Measurements from ENCODE around the gene FEM1C.

Gene FEM1C

DNA sequence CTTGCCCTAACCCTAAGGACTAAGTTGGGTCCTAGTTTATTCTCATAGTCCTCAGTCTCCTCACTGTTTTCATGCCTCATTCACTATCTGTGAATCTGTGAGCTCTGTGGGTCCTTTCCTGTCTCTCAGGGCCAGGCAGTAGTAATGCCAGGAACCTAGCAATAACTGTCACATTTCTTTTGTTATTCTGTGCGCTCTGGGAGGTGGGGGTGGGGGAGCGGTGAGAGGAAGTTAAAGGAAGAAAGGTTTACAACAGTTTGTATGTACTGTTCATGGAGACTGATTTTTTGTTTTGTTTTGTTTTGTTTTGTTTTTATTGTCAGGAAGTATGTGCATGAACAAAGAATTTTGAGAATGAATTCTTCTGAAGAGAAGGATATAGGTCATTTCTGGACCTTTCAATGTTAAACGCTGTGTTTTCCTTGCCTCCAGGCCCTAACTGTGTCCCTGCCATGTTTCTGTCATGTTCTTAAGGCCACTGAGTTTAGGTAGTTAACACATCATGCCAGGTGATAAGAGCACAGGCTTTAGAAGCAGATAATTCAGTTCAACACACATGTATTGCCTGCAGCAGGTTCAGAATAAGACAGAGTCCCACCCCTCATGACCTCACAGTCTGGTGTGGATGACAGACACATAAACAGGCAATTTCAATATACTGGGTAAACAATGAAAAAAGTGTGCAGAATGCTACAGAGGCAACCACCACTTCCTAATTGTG lies 13.3 kb upstream of the FEM1C start:
- DNase-seq, result no peak

DNA sequence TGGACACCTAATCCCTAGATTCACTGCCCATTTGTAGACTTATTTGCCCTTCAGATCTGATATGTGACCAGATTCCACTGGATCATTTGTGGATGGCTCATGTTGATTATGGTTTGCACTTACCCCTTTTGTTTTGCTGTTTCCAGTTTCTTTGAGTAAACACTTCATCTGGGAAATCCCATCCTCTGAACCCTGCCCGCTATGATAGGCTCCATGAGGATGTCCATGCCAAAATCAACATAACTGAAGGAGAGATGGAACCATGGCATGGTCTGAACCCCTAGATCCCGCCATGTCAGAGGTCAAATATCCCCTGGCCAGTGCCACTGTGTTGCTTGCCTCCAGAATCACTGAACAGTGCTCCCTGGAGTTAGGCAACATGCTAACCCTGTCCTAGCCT lies 11.7 kb upstream of the FEM1C start:
- DNase-seq, result no peak

DNA sequence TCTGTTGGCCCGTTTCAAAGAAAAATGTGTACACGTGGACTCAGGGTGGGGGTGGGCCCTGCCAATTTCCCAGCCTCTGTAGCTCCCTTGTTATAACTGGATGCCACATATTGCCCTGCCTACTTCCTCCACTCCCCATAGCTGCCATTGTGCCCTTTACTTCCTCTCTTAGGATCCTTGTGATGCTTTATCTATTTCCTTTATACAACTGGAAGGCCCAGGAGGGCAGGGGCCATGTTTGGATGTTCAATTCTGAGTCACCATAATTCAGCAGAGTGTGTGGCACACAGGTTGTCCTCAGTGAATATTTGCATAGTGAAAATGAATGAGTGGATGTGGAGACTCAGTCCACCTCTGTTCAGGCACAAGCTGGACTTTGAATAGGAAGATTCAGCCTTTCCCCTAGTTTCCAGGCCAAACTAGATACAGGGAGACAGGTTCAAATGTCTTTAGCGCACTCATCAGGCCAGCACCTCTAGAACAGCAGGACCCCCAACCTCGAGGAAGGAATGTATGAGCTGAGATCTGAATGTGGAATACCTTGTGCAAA lies 10.6 kb upstream of the FEM1C start:
- DNase-seq, result no peak

DNA sequence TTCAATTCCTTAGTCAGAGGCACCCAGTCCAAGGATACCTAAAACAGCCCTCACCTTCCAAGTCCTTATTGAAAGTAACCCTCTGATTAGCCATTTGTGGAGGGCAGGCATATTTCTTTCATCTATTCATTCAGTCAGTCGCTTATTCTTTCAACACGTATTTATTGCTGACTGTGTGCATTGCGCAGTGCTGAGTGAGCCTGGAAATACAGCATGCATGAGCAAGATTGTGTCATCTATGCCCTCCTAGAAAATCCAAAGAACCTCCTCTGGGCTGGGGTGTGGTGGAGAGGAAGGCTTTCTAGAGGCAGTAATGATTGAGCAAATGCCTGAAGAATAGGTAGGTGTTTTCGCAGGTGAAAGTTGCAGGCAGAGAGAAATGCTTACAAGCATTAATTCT lies 8.5 kb upstream of the FEM1C start:
- DNase-seq, result no peak

DNA sequence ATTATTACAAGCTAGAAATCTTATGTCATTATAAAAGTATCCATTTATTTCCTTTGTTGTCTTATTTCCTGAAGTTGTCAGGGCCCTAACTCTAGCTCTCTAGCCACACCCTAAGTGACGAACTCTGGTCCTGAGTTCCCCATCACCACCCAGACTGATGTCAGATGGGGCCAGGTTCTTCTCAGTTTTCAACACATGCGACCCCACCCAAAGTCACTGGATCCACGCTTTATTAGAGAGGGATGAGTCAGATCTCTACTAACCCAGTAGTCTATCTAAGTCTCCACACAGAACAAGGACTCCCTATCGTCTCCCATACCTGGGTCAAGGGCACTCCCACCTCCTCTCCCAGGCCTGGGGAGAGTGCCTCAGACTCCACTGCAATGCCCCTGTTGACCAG lies 6.8 kb upstream of the FEM1C start:
- no peak for DNase-seq

DNA sequence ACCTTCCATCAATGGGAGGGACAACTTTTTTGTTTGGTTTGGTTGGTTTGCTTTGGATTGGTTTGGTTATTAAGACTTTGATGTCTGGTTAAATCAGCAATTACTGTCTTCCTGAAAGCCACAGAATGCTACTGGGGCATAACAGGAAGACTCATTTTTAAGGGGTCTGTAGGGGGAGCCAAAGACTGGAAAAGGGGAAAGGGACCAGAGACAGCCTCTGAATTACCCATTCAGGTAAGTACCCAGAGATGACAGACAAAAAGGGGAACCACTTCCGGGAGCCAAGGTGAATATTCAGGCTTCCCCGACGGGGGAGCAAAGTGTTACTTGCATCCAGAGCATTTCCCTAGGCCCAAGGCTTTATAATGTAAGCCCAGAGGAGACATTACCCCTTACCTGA lies 4.6 kb upstream of the FEM1C start:
- no peak for DNase-seq

DNA sequence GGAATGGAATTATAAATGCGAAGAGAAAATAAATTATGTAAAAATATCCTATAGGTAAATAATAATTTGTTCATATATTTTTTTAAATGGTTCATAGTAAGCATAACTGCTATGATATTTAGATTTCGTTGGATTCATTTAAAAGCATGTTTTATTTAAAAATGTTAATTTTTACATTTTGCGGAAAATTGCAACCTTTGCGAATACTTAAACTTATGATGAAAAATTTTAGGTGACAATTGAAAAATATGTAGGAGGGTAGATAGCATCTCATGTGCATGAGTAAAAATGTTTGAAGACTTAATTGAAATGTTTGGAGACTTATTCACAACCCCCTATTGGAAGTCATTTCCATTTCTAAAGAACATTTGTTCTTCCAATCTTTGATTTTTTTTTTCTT lies 4.1 kb upstream of the FEM1C start:
- no peak for DNase-seq

DNA sequence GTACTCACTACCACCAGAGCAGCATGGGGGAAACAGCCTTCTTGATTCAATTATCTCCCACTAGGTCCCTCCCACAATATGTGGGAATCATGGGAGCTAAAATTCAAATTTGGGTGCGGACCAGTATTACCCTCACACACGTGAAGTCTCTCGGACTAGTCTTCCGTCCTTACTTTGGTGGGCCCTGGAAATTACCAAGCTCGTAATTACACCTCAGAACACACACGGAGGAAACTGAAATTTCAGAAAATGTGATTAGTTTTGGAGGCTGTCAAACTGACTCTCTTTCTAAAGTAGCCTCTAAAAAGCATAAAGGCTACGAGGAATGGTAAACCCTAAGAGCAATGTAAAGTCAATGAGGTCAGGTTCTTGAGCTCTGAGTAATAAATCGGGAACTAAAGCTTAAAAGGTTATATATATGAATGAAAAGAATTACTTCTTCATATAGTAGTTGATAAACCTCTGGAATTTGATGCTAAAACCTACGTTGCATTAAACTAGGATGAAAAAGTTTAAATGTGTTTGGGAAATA lies 842 bp upstream of the FEM1C start:
- DNase-seq, result no peak

DNA sequence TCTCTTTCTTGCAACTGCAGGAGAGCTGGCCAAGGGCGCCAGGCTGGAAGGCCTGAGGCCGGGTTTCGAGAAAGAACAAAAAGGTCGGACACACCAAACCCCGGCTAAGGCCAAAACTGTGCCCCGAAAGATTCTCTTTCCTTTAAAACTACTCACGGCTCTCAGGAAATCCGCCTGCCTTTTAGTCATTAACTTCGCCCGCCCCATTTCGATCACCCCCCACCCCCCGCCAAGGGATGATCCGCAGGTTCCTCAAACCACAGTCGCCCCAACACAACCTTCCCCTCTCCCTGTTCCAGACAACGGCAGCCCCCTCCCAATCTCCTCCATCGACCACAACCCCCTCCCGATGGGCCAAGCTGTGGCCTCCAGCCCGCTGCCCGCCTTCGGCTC lies 536 bp downstream of the FEM1C start:
- peak; percentile 46 to 48 for DNase-seq

DNA sequence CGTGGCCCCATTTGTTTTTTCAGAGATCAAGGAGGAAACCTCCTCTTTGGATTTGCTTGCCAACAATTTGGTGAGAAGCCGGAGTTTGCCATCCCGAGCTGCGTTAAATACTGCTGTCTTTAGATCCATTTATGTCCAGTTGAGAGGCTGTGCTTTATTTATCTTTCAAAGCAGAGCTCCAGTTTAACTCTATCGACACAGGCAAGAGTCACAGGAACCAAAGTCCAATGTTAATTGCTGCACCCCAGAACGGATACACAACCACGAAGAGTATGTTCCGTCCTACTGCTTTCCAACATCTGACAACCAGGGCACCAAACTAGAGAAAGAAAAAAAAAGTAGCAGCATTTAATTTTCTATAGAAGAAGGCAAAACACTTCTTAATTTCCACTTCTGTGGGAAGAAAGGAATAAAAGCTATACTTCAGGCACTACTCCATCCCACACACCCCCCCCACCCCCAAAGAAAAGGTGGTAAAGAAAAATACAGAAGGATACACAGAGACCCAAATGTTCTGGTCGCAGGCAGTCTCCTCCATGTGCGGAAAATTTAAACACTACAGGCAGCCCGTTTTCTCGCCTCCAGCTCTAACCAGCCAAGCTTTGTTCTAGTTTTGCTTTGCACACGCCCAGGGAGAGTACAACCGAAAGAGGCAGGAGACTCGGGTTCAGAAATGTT lies 1.1 kb downstream of the FEM1C start:
- peak in 1 of 2 experiments; percentile 39 for DNase-seq

DNA sequence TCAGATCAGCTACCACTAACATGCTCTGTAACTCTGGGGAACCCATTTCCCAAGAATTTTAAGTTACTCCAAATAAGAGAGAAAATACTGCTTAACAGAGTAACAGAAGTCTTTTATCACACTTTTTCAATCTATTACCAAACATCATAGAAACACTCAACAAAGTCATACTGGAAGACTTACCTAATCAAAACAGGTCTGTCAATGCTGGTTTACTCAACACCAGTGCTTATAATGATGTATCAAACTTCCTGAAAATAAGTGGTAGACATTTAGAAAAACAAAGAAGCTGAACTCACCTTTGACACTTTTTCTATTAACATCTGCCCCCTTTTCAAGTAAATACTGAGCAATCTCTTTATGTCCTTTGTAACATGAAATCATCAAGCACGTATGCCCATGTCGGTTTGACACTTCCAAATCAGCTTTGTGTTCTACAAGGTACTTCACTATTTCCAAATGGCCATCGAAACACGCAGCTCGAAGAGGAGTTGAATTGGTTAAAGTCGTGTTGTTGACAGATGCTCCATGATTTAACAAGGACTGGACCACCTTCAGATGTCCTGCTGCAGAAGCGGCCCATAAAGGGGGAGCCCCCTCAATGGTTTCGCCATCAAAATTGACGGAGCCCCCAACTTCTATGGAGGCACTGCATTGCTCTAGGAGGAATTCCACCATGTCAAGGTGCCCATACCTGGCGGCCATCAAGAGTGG lies 1.8 kb downstream of the FEM1C start:
- no peak for DNase-seq

DNA sequence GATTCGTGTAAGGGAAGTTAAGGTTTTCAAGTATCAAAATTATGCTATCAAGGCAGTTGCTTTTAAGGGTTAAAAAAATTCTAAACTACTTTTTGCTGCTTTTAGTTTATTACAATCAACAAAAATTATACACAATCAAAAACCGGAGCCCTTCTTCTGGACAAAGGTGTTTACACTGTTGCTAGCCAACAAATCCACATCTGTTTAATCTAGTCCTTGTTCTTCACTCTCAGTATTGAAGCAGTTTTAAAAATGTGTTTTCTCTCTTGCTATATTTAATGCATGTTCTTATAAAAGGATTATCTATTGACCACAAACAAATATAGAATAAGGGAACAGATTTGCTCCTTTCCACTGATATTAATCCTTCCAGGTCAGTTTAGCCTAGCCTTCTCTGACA lies 2.5 kb downstream of the FEM1C start:
- no peak for DNase-seq

DNA sequence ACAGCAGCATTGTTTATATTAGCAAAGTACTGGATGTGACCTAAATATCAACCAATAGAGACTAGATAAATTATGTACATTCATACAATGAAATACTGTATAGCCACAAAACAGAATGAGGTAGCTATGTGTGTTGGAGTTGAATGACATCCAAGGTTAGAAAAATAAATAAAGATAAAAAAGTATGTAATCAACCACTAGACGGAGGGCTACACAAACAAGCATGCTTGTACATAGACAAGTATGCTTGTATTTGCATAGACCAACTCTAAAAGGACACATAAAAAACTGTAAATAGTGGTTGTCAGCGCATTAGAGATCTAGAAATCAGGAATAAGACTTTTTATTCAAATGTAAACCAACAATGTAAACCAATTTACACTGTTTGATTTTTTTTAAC lies 3.0 kb downstream of the FEM1C start:
- no peak for DNase-seq

DNA sequence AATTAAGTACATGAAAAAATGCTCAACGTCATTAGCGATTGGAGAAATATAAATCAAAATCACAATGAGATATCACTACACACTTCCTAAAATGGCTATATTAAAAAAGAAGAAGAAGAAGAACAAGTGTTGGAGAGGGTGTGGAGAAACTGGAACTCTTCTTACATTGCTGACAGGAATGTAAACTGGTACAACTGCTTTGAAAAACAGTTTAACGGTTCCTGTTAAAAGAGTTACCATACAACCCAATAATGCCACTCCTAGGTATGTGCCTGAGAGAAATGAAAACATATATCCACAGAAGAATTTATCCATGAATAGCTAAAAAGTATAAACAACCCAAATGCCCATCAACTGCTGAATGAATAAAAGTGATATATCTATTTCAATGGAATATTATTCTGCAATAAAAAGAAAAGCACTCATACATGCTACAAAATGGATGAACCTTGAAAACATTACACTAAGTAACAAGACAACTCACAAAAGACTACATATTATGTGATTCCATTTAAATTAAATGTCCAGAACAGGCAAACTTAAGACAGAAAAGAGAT lies 9.0 kb downstream of the FEM1C start:
- no peak for DNase-seq

DNA sequence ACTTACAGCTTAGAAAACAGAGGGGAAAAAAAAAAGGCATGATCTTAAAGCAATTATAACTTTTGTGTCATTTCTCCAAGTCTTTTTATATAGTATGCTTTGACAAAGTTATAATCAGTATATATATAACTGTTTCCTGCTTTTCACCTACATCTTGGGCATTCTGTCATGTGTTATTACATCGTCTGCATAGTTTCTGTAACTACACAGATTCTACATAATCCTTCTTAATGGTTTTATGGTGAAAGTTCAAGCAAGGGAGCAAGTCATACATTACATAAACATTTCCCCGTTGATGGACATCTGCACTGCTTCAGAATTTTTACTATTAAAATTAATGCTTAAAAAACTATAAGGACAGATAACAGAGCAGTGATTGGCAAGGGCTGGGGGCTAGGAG lies 12.1 kb downstream of the FEM1C start:
- no peak for DNase-seq

DNA sequence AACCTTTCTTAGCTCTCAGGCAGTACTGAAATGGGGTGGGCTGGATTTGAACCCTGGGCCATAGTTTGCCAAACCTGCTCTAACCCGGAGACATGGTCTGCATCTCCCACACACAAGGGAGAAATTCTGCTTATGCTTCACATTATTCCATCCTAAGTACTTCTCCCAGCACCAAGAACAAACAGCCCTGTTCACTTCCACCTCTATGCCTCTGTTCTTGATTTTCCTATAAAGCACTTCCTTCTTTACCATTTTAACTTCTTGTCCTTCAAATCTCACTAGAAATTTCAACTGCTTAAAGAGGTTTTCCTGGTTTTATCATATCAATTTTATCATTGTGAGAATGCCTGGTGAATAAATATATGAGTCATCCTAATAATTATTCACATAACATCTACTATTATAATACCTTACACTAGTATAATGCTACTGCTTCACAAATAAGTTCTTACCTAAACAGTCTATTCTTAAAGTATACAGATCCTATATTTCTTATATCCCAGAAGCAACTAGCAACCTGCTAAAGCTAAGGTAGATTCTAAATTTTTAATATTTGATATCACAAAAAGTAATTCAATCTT lies 12.7 kb downstream of the FEM1C start:
- no peak for DNase-seq

DNA sequence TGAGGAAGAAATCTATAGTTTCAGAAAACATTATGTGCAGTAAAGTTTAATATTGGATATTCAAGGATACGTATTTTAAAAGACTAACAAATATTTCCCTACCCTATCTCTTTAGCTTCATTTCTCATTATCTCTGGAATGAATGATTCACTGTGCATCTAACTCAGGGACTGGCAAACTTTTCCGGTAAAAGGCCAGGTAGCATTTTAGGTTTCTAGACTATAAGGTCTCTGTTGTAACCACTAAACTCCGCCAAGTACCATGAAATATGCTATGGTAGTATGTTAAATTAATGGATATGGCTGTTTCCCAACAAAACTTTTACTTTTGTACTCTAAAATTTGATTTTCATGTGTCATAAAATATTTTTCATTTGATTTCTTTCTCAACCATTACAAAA lies 13.2 kb downstream of the FEM1C start:
- DNase-seq, result no peak

DNA sequence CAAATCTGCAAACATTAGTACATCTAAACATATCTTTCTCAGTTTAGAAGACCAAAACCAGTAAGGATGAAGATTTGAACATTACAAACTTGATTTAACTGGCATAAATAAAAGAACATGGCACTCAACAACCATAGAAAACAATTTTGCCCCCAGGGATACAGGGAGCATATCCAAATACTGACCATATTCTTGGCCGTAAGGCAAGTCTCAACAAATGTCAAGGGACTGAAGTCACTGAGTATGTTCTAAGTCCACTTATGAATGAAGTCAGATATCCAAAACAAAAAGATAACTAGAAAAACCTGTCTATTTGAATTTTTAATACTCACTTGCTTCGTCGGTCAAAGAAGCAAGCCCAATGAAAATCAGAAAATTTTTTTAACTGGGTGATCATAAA lies 14.1 kb downstream of the FEM1C start:
- no peak for DNase-seq

DNA sequence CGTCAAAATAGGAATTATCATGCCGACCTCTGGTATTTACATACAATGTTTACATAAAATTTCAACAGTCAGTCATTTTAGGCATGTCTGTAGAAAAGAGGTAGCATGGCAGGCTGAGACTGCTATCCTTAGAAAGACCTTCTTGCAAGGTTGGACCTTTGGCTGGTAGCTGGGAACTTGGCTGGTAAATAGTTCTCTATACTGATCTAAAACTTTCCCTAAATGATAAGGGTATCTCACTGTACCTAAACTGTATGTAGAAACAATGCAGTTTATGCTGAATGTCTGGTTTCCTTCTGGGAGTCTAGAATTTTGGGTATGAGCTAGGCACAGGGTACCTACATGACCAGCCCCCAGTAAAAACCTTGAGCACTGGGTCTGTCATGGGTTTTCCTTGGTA lies 18.0 kb downstream of the FEM1C start:
- no peak for DNase-seq

DNA sequence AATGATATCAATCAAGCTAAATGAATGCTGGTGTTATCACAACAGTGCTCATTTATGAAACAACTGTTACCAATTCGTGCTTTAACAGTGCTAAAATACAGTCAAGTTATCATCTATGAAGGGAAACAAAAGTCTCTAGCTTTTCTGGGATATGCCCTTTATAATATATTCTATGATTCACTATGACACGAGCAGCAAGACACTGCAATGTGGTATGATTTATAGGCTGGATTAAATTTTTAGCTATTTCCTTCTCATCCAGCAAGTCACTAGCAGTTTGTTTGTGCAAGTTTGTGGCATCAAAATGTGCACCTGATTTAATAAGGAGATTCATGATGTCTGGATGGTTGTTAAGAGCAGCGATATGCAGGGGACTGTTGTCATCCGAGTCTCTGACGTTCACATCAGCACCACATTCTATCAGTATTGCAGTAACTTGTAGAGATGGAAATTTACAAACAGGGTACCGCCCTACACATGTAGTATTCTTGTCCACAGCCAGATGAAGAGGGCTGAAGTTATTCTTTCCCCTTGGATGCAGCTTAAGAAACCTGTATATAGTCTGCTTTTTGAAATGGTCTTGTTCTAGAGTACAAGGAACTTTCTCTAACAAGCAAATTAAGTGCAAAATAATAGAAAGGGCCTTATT lies 20.3 kb downstream of the FEM1C start:
- DNase-seq, result no peak

DNA sequence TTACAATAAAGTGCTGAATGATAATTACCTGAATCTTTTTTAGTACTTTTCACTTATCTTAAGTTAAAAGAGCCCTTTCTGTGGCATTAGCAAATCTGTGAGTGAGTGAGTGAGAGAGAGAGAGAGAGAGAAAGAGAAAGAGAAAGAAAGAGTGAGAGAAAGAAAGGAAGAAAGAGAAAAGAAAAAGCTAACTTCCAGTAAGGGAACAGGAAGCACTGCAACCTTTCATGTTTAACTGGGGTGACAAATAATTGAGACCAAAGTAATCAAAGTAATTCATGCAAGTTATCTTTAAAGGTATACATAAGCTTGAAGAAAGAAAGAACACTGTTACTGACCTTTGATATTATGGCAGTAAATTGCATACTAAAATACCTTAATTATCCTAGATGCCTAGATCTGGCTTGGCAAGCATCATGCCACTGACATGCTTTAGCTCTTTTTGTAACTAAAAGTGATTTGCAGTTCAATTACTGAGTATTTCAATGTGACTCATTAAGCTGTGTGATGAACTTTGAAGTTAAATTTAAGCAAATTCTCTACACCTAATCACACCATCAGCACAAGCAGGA lies 21.7 kb downstream of the FEM1C start:
- DNase-seq, result no peak

DNA sequence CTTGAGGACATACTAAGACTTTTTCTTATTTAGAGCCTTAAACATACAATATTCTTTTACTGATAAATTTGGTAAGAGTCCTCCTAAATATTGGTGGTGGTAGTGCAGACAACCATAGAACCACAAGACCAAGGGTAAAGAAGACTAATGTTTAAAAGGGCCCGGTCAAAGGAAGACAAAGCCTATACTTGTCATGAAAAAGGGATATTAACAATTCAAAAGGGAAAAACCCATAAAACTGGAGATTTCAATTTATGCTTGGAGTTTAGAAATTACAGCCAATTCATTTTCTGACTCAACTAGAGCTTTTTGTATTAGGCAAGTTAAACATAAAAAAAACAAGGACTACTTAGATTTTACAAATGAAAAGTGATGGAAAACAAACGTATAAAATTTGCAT lies 24.4 kb downstream of the FEM1C start:
- DNase-seq, result no peak
